AG04449 (cell line): ENCODE data around the gene CSRP1.
"Not testable (repeated sequence)": the region's sequence is repeated elsewhere in the genome, so short reads cannot be mapped to it uniquely, and the experiment has no call there.

Experiments
- CTCF ChIA-PET: fragments of 350-600 bp; formaldehyde crosslinking; extraction: SDS; loops from one replicate; lab custom pipeline; 2021; ENCODE audit warnings: antibody characterized with exemption; lab: Yijun Ruan, JAX
- POLR2A ChIA-PET: fragments of 400-600, 350-600 bp; formaldehyde crosslinking; extraction: SDS; loops from one replicate; lab custom pipeline; 2020; ENCODE audit warnings: antibody characterized with exemption, inconsistent platforms; lab: Yijun Ruan, JAX
- DNase-seq: peaks from one replicate; pipeline ENCODE4 v3.0.0-alpha.2; 2010; ENCODE audit warnings: low read depth, low spot score
- H3K4me3 ChIP-seq: 2 replicates; pipeline ENCODE4 v1.5.1; 2011; ENCODE audit warnings: low read depth, mild to moderate bottlenecking, control low read depth, low read length
- TF ChIP-seq, protein P1 (sequence below): IDR thresholded peaks from one replicate; pipeline ENCODE4 v1.5.1; 2011; ENCODE audit warnings: mild to moderate bottlenecking, moderate library complexity, low read length, control low read depth, inconsistent platforms; ENCODE audit not compliant: insufficient read depth; ENCODE audit errors: missing control alignments

CSRP1 gene

DNA sequence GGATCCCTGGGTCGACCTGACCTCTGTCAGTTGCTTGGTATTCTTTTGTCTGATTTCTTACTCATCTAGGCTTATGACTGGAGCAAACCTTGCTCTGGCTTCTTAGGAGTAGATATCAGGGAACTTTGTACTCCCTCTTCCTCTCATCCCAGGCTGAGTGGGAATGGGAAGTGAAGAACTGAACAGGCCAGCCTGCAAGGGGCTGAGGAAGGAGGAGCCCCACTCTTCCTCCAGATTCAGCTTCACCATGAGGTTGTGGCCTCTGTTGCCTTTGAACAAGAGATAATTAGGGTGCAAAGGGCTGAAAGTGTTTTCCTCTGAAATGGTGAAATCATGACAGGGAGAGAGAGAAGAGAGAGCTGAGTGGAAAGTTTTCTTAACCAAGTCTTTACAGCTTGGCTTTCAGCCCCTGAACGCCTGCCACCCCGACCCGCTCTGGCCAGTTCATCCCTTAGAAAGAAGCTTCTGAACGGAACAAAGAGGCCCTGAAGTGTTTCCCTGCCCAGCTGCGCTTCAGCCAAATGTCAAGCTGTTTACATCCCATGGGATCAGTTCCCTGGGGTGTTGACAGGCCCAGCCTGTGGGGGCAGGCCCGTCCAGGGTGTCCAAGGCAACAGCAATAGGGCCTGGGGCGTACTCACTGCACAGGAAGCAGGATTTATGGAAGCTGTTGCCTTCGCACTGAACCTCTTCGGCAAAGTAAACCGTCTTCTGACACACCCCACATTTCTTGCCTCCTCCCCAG, 11.2 kb downstream of the CSRP1 start:
- no peak overlapping the region for H3K4me3 ChIP-seq
- no peak for DNase-seq
- CTCF ChIA-PET: interaction anchor here (0.7 to 34.5 kb wide), 3 partner anchors 4 to 60 kb away, joined by 3 to 1139 read pairs (median 1139); partner anchors contain the start of gene CSRP1
- POLR2A ChIA-PET: interaction anchor here (1.6 kb wide), 1 partner anchor 8 kb away, joined by 6 read pairs; no protein-coding TSS in a partner anchor
- TF ChIP-seq, protein P1, sequence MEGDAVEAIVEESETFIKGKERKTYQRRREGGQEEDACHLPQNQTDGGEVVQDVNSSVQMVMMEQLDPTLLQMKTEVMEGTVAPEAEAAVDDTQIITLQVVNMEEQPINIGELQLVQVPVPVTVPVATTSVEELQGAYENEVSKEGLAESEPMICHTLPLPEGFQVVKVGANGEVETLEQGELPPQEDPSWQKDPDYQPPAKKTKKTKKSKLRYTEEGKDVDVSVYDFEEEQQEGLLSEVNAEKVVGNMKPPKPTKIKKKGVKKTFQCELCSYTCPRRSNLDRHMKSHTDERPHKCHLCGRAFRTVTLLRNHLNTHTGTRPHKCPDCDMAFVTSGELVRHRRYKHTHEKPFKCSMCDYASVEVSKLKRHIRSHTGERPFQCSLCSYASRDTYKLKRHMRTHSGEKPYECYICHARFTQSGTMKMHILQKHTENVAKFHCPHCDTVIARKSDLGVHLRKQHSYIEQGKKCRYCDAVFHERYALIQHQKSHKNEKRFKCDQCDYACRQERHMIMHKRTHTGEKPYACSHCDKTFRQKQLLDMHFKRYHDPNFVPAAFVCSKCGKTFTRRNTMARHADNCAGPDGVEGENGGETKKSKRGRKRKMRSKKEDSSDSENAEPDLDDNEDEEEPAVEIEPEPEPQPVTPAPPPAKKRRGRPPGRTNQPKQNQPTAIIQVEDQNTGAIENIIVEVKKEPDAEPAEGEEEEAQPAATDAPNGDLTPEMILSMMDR: no peak

DNA sequence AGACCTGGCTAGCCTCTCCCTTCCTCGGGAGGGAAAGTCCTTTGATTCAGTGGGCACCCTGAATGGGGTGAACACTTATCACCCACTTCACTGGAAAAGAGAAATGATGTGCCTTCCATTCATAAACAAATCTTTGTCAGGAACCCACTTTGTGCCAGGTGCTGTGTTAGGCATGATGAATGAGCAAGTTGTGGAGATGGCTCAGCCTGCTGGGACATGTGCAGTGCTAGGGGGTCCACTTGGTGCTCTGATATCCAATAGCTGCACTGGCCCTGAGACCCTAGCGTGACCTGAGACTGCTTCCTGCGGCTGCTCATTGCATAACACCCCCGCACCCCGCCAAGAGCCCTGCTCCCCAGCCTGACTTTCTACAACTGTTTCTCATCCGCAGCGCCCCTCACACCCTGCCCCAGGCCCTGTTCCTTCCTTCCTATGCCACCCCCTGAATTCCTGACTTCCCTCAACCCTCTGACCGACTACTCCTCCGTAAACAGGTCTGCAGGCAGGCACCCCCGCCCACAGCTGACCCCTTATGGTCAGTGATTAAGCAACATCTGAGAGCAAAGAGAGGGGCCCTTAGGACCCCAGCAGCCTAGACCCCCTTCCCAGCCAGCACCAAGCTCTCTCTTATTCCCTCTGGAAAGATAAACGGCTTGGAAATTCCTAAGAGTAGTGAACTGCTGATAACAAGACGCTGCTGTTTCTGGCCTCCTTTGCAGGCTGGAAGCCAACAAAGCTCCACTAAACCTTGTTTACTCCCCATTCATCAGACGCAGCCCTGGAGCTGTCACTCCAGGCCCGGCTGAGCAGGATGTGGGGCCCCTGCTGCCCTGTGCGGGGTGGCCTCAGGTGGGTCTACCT, 12.9 kb downstream of the CSRP1 start:
- CTCF ChIA-PET: interaction anchor here (1.2 to 34.5 kb wide), 4 partner anchors 3 to 59 kb away, joined by 3 to 1139 read pairs (median 572); partner anchors contain the start of gene CSRP1
- TF ChIP-seq, protein P1: no peak
- POLR2A ChIA-PET: interaction anchor here (1.3 to 1.6 kb wide), 2 partner anchors 9 kb away, joined by 6 to 7 read pairs; no protein-coding TSS in a partner anchor
- H3K4me3 ChIP-seq: no peak overlapping the region
- DNase-seq: no peak

DNA sequence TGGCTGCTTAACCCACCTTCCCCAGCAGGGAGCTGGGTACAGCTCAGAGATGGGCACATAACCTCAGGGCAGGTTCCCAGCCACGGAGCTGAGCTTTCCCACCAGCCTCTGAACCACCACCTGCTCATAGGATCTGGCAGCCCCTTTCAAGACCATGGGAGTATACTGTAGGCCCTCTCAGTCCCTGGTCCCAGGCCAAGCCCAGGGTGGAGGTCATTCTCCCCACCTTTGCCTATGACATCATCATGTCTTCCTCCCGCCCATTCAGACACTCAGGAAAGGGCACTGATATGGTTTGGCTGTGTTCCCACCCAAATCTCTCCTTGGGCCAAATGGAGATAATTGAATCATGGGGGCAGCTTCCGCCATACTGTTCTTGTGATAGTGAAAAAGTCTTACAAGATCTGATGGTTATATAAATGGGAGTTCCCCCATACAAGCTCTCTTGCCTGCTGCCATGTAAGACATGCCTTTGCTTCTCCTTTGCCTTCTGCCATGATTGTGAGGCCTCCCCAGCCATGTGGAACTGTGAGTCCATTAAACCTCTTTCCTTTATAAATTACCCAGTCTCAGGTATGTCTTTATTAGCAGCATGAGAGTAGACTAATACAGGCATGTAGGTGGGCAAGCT, 13.8 kb downstream of the CSRP1 start:
- ChIA-PET CTCF (interaction anchor here (1.1 to 34.5 kb wide), 5 partner anchors 2 to 58 kb away, joined by 3 to 1139 read pairs (median 4); partner anchors contain the start of gene CSRP1), POLR2A (interaction anchor here (1.3 kb wide), 1 partner anchor 10 kb away, joined by 7 read pairs; no protein-coding TSS in a partner anchor)
- DNase-seq, H3K4me3 ChIP-seq: not testable (repeated sequence)

DNA sequence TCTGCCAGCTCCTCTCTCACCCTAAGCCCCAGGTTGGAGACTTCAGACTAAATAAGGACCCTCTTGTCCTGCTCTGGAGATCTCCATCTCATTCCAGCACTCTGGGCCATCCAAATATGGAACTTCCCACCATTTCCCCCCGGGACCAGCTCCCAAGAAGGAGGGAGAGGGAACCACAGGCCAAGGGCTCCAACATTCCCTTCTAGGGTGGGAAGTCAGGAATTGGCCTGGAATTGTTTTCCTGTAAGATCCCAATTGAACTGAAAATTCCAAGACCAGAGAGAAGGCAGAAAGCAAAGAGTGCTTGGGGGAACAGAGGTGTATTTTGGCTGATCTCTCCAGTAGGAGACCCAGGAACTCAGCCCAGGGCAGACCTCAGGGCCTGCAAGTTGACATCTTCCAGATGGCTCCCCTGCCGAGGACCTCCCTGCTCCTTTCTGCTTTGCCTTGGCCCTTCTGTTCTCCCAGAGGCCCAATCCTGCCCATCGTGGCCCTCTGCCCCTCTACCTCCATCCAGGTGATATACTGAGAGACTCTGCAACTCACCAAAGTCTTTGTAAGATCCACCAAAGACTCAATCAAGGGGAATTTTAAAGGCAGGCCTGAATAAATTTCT, 14.9 kb downstream of the CSRP1 start:
- DNase-seq: no peak
- TF ChIP-seq, protein P1: no peak
- H3K4me3 ChIP-seq: no peak overlapping the region
- ChIA-PET POLR2A (interaction anchor here (1.0 to 1.8 kb wide), 4 partner anchors 9 to 23 kb away, joined by 4 to 11 read pairs (median 6); partner anchors contain the start of gene PHLDA3), CTCF (interaction anchor here (30.7 to 34.5 kb wide), 2 partner anchors 1 to 12 kb away, joined by 1139 read pairs; partner anchors contain the start of gene CSRP1)

DNA sequence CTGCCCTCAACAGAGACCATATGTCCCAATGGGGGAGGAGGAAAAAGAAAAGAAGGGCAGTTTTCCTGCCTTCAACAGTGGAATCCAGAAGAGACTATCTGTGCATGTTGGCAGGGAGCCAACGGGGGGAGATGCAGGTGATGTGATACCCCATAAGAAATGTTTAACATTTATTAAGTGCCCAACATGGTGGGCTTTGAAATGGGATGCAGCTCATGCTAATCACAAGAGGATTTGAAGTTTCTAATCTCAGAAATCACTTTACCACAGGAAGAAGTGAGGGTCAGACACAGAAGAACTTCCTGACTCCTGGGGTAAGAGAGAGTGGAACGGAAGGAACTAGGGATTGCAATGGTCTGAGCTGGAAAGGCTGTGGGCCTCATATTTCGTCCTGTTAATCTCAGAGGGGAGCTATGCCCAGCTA, 16.2 kb downstream of the CSRP1 start:
- no peak for DNase-seq
- no peak overlapping the region for H3K4me3 ChIP-seq
- ChIA-PET POLR2A (interaction anchor here (1.0 to 2.5 kb wide), 6 partner anchors 8 to 22 kb away, joined by 4 to 11 read pairs (median 7); partner anchors contain the start of gene PHLDA3), CTCF (interaction anchor here (1.3 to 34.5 kb wide), 4 partner anchors 1 to 55 kb away, joined by 6 to 1139 read pairs (median 646); partner anchors contain the start of gene CSRP1)
- TF ChIP-seq, protein P1: no peak
